Measurements from ENCODE around the gene POLR3H.

Gene POLR3H

GRCh38 chr22:41513391-41513790 is 30.9 kb downstream of the POLR3H start:
- no peak for DNase-seq

GRCh38 chr22:41512421-41513194 is 31.7 kb downstream of the POLR3H start:
- DNase-seq, result no peak

GRCh38 chr22:41511521-41511968 is 32.7 kb downstream of the POLR3H start:
- DNase-seq, result no peak

- DNase-seq, result no peak
These were observed 35.5 kb downstream of the POLR3H start for GRCh38 chr22:41508770-41509170.

- DNase-seq, result no peak
These were observed 36.8 kb downstream of the POLR3H start for GRCh38 chr22:41507330-41508063.

GRCh38 chr22:41505511-41506220 is 38.6 kb downstream of the POLR3H start:
- no peak for DNase-seq

- no peak for DNase-seq
These were observed 39.5 kb downstream of the POLR3H start for GRCh38 chr22:41504816-41505215.

- no peak for DNase-seq
These were observed 39.9 kb downstream of the POLR3H start for GRCh38 chr22:41504397-41504796.

- no peak for DNase-seq
These were observed 43.1 kb downstream of the POLR3H start for GRCh38 chr22:41501209-41501608.

- DNase-seq, result no peak
These were observed 44.0 kb downstream of the POLR3H start for GRCh38 chr22:41500303-41500702.

- no peak for DNase-seq
These were observed 44.5 kb downstream of the POLR3H start for GRCh38 chr22:41499624-41500280.

- no peak for DNase-seq
These were observed 45.9 kb downstream of the POLR3H start for GRCh38 chr22:41498303-41498835.

GRCh38 chr22:41491374-41492100 is 52.7 kb downstream of the POLR3H start:
- DNase-seq, result no peak

- no peak for DNase-seq
These were observed 55.5 kb downstream of the POLR3H start for GRCh38 chr22:41488596-41489385.

GRCh38 chr22:41488076-41488475 is 56.2 kb downstream of the POLR3H start:
- DNase-seq, result no peak

GRCh38 chr22:41487037-41487935 is 57.0 kb downstream of the POLR3H start:
- no peak for DNase-seq

- DNase-seq, result no peak
These were observed 59.2 kb downstream of the POLR3H start for GRCh38 chr22:41485033-41485432.

GRCh38 chr22:41482319-41482935 is 61.8 kb downstream of the POLR3H start:
- no peak for DNase-seq

GRCh38 chr22:41481925-41482318 is 62.3 kb downstream of the POLR3H start:
- no peak for DNase-seq

All from activated CD8-positive, alpha-beta memory T cell treated with anti-CD3 and anti-CD28 coated beads for 24 hours (primary cell).